ENCODE measurements around the gene PSMA2.

The PSMA2 gene

GRCh38 chr7:42876182-42877068, 55.5 kb downstream of the PSMA2 start:
- Histone ChIP-seq H3K4me3 (no peak overlapping the region), H3K4me1 (no peaks in the 10 kb centered on the region), H3K9me3 (no peaks in the 10 kb centered on the region), H3K36me3 (replicated peaks) (no peaks in the 10 kb centered on the region), H3K27me3 (ENCODE audit: low read depth) (no peaks in the 10 kb centered on the region)
- in situ Hi-C loops (cut with MboI; ENCODE audit: low sequenced_read_pairs), result no loop called here
- peak; percentile 45 to 80 for DNase-seq (ENCODE audit: low spot score in 2 of 2)

- Histone ChIP-seq H3K27me3 (ENCODE audit: low read depth) (no peaks in the 10 kb centered on the region), H3K4me3 (no peak overlapping the region), H3K4me1 (no peaks in the 10 kb centered on the region), H3K36me3 (replicated peaks) (no peaks in the 10 kb centered on the region), H3K9me3 (no peaks in the 10 kb centered on the region)
- in situ Hi-C loops (cut with MboI; ENCODE audit: low sequenced_read_pairs), result no loop called here
- no peak for DNase-seq (ENCODE audit: low spot score in 2 of 2)
Observed at GRCh38 chr7:42869131-42870020, 62.6 kb downstream of the PSMA2 start.

GRCh38 chr7:42868480-42868879, 63.5 kb downstream of the PSMA2 start:
- H3K36me3 ChIP-seq (replicated peaks), result no peaks in the 10 kb centered on the region
- H3K9me3 ChIP-seq, result no peaks in the 10 kb centered on the region
- H3K4me3 ChIP-seq, result no peak overlapping the region
- H3K27me3 ChIP-seq (ENCODE audit: low read depth), result 0 out of 2 replicates have a peak, but pooled peaks cover 4% of the 10 kb centered on the region
- no peaks in the 10 kb centered on the region for H3K4me1 ChIP-seq
- in situ Hi-C loops (cut with MboI; ENCODE audit: low sequenced_read_pairs), result no loop called here
- DNase-seq (ENCODE audit: low spot score in 2 of 2), result no peak
